HepG2 (cell line): ENCODE measurements around the gene RBM3. TPM values are rescaled to one million over a fixed set of nuclear protein-coding genes. Genes with fewer than 3 reads are reported as not detected.

ENCODE experiments used
- ATAC-seq: fragments of 200-7000 bp; cut with Tn5 transposase; 3 replicates; pipeline ENCODE4 v1.9.1; 2020; ENCODE audit warnings: mild to moderate bottlenecking, moderate library complexity
- BruUV-seq: library from RNA; stranded (reverse); fragments of 400-500 nt; replicated peaks from 2 replicates; lab custom pipeline; 2021; lab: Mats Ljungman, UMichigan
- CTCF ChIA-PET: fragments of 300-600 bp; formaldehyde crosslinking; extraction: SDS; loops from one replicate; lab custom pipeline; 2021; ENCODE audit warnings: low total read pairs, inconsistent platforms, low intra/inter-chr PET ratio; lab: Yijun Ruan, JAX
- POLR2A ChIA-PET: fragments of 350-600 bp; sonication (Branson Sonifier 250); formaldehyde crosslinking; loops from one replicate; lab custom pipeline; 2020; ENCODE audit warnings: antibody characterized with exemption, inconsistent platforms; lab: Yijun Ruan, JAX
- DNase-seq: peaks from one replicate; pipeline ENCODE4 v3.0.0-alpha.2; 2015; ENCODE audit warnings: low spot score
- FAIRE-seq: peaks from 3 replicates; lab custom pipeline; 2011; peaks lifted over from hg19 to GRCh38; lab: Jason Lieb, UNC
- H2AFZ ChIP-seq: one replicate; pipeline ENCODE4 v1.6.1; 2011; ENCODE audit warnings: low read length, inconsistent platforms
- H3K27ac ChIP-seq: fragments of 300-600 bp; 3 replicates; pipeline ENCODE4 v1.8.0; 2011; ENCODE audit warnings: mixed run types, mild to moderate bottlenecking, mixed read lengths, low read length, inconsistent platforms; ENCODE audit not compliant: insufficient read depth; ENCODE audit errors: extremely low read length
- H3K27me3 ChIP-seq, 2 experiments: fragments of 200-600 bp in 1 of 2; 2 replicates in 1 of 2; 3 replicates in 1 of 2; pipeline versions ENCODE4 v1.6.0 to v1.8.0; 2011; ENCODE audit warnings: low read length in 2 of 2, mild to moderate bottlenecking in 2 of 2, moderate library complexity in 2 of 2, inconsistent platforms in 1 of 2; ENCODE audit not compliant: insufficient read depth in 2 of 2, control insufficient read depth in 1 of 2
- H3K36me3 ChIP-seq, 2 experiments: fragments of 200-600 bp in 1 of 2; replicated peaks in 1 of 2; 2 replicates in 1 of 2; 3 replicates in 1 of 2; pipeline versions ENCODE4 v1.5.1 to v1.8.0; 2011; ENCODE audit warnings: low read length in 2 of 2, inconsistent platforms in 1 of 2; ENCODE audit not compliant: insufficient read depth in 2 of 2, control insufficient read depth in 1 of 2
- H3K4me1 ChIP-seq: 2 replicates; pipeline ENCODE4 v1.5.1; 2012; ENCODE audit warnings: low read length, inconsistent platforms; ENCODE audit not compliant: insufficient read depth
- H3K4me2 ChIP-seq: 2 replicates; pipeline ENCODE4 v1.6.0; 2011; ENCODE audit warnings: low read depth, low read length, inconsistent platforms
- H3K4me3 ChIP-seq, 3 experiments: fragments of 200-600 bp in 1 of 3; sonication (generic), shearing (Covaris generic) in 1 of 3; replicated peaks in 1 of 3; 2 replicates each; pipeline ENCODE4 v1.5.1; 2011 to 2016; ENCODE audit warnings: low read length in 3 of 3, inconsistent platforms in 2 of 3, low read depth in 2 of 3, mild to moderate bottlenecking in 2 of 3, control low read depth in 1 of 3, mixed read lengths in 1 of 3; ENCODE audit not compliant: insufficient read depth in 1 of 3
- H3K79me2 ChIP-seq: one replicate; pipeline ENCODE4 v1.6.1; 2011; ENCODE audit warnings: low read length, inconsistent platforms; ENCODE audit not compliant: insufficient read depth
- H3K9ac ChIP-seq: 2 replicates; pipeline ENCODE4 v1.6.0; 2011; ENCODE audit warnings: mild to moderate bottlenecking, low read depth, low read length, inconsistent platforms; ENCODE audit not compliant: insufficient read depth
- H3K9me3 ChIP-seq: 2 replicates; pipeline ENCODE4 v1.5.1; 2012; ENCODE audit warnings: mild to moderate bottlenecking, low read length
- H4K20me1 ChIP-seq: 2 replicates; pipeline ENCODE4 v1.6.0; 2011; ENCODE audit warnings: inconsistent platforms, mild to moderate bottlenecking, low read length, moderate library complexity; ENCODE audit not compliant: insufficient read depth
- ATF4 ChIP-seq, 2 experiments: fragments of 450-650 bp in 1 of 2; sonication (generic) in 1 of 2; formaldehyde crosslinking; IDR thresholded peaks; 2 replicates each; pipeline versions ENCODE4 v1.5.0 to v1.8.0; 2020 to 2022; ENCODE audit warnings: mild to moderate bottlenecking in 1 of 2, missing genetic modification reagents in 1 of 2
- ATRX ChIP-seq: sonication (generic); formaldehyde crosslinking; IDR thresholded peaks from 2 replicates; pipeline ENCODE4 v1.4.0; 2020; ENCODE audit warnings: missing genetic modification reagents, borderline replicate concordance
- DNMT3B ChIP-seq: conservative IDR thresholded peaks from 2 replicates; pipeline ENCODE4 v1.6.1; 2016; ENCODE audit warnings: missing biosample characterization, control low read depth
- HBP1 ChIP-seq: IDR thresholded peaks from 2 replicates; pipeline ENCODE4 v1.6.1; 2016; ENCODE audit warnings: low read depth, control low read depth
- MLXIP ChIP-seq: sonication (generic); formaldehyde crosslinking; IDR thresholded peaks from 2 replicates; pipeline ENCODE4 v1.9.0; 2021; ENCODE audit warnings: missing genetic modification reagents, borderline replicate concordance
- PBX3 ChIP-seq: sonication (generic); formaldehyde crosslinking; IDR thresholded peaks from 2 replicates; pipeline ENCODE4 v1.8.1; 2023; ENCODE audit warnings: missing genetic modification reagents, inconsistent platforms, borderline replicate concordance
- POGZ ChIP-seq: sonication (generic); formaldehyde crosslinking; IDR thresholded peaks from 2 replicates; pipeline ENCODE4 v1.4.0; 2020; ENCODE audit warnings: mild to moderate bottlenecking, missing genetic modification reagents
- RAD21 ChIP-seq: fragments of 450-650 bp; formaldehyde crosslinking; IDR thresholded peaks from 2 replicates; pipeline ENCODE4 v1.5.0; 2020; ENCODE audit warnings: mild to moderate bottlenecking
- RBM22 ChIP-seq: fragments of 200-400 bp; formaldehyde crosslinking; optimal IDR thresholded peaks from 2 replicates; pipeline ENCODE3; 2017; ENCODE audit warnings: mild to moderate bottlenecking, low read length, moderate library complexity
- SRSF1 ChIP-seq: fragments of 200-400 bp; formaldehyde crosslinking; optimal IDR thresholded peaks from 2 replicates; pipeline ENCODE3; 2017; ENCODE audit warnings: mild to moderate bottlenecking, low read depth, low read length, moderate library complexity
- TARDBP ChIP-seq: sonication (generic); formaldehyde crosslinking; IDR thresholded peaks from 2 replicates; pipeline ENCODE4 v1.8.0; 2022; ENCODE audit warnings: mild to moderate bottlenecking, missing genetic modification reagents
- TEAD2 ChIP-seq: sonication (generic); formaldehyde crosslinking; IDR thresholded peaks from 2 replicates; pipeline ENCODE4 v1.9.0; 2021; ENCODE audit warnings: missing genetic modification reagents
- ZBTB8A ChIP-seq: sonication (generic); formaldehyde crosslinking; IDR thresholded peaks from 2 replicates; pipeline ENCODE4 v1.4.0; 2020; ENCODE audit warnings: mild to moderate bottlenecking, low read depth, missing genetic modification reagents, borderline replicate concordance
- ZFX ChIP-seq: sonication (generic); formaldehyde crosslinking; IDR thresholded peaks from 2 replicates; pipeline ENCODE4 v1.4.0; 2020; ENCODE audit warnings: mild to moderate bottlenecking, low read depth, missing genetic modification reagents, moderate library complexity
- ZNF143 ChIP-seq: sonication (generic); formaldehyde crosslinking; IDR thresholded peaks from 2 replicates; pipeline ENCODE4 v1.4.0; 2020; ENCODE audit warnings: missing genetic modification reagents
- ZNF441 ChIP-seq: sonication (generic); formaldehyde crosslinking; IDR thresholded peaks from 2 replicates; pipeline ENCODE4 v1.7.0; 2021; ENCODE audit warnings: missing genetic modification reagents, borderline replicate concordance
- ZSCAN22 ChIP-seq: sonication (generic); formaldehyde crosslinking; IDR thresholded peaks from 2 replicates; pipeline ENCODE4 v1.4.0; 2020; ENCODE audit warnings: mild to moderate bottlenecking, missing genetic modification reagents
- WGBS: methylation state at CpG from one replicate; pipeline ENCODE4 v1.1.6; 2017; ENCODE audit warnings: low lambda C conversion rate; 5-methylcytosine and 5-hydroxymethylcytosine counted together
- in situ Hi-C: cut with HindIII; loops from 2 replicates; pipeline ENCODE4 v1.10.0; 2017; ENCODE audit warnings: low pct_unique_long_range_greater_than_20kb; ENCODE audit not compliant: extremely low pct_ligation_motif_present
- intact Hi-C: fragments of 100-400 bp; cut with micrococcal nuclease; formaldehyde crosslinking; loops from one replicate; pipeline ENCODE4 v1.10.0; 2022; ENCODE audit not compliant: unreplicated experiment
- polyA plus RNA-seq, 8 experiments: library from polyadenylated mRNA; depleted of rRNA in 3 of 8; stranded (reverse) in 7 of 8; unstranded in 1 of 8; fragments of >200 nt; fragmentation: Illumina TruSeq in 4 of 8; extraction: Trizol in 4 of 8; gene quantifications; 2 replicates each; pipeline versions ENCODE4 v1.2.1 to v1.2.3, GENCODE V29; 2011 to 2016; ENCODE audit warnings: low read depth in 4 of 8, missing spikeins in 1 of 8, mixed read lengths in 1 of 8; ENCODE audit not compliant: insufficient read depth in 1 of 8
- total RNA-seq, 5 experiments: library from RNA; depleted of rRNA; stranded (reverse); fragments of >200 nt; fragmentation: Illumina TruSeq; extraction: Trizol; gene quantifications; 2 replicates each; pipeline ENCODE4 v1.2.3, GENCODE V29; 2016; ENCODE audit warnings: low read depth in 1 of 5
- TF ChIP-seq, protein P1 (sequence below): IDR thresholded peaks from 2 replicates; pipeline ENCODE4 v1.6.1; 2016; ENCODE audit warnings: mild to moderate bottlenecking, missing biosample characterization, missing genetic modification reagents

Gene RBM3
- total and polyA plus RNA-seq, 2 of the 13 experiments (the other 11 are each of a cell fraction or from before 2014, with no cell fraction given) = 123 to 182 TPM

DNA sequence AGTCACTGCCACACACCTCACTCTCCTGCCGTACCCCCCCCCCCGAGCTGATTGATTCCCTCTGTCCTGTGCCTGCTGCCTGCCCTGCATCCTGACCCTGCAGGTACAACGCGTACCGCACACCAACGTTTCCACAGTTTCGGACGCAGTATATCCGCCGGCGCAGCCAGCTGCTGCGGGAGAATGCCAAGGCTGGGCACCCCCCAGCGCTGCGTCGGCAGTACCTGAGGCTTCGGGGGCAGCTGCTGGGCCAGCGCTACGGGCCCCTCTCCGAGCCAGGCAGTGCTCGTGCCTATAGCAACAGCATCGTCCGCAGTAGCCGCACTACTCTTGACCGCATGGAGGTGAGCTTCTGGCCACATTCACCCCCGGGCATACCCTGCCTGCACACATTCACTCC, 24.3 kb downstream of the RBM3 start (continued):
- TF ChIP-seq HBP1 (CRISPR knock-in tag) (no peak), DNMT3B (no peak), ATRX (CRISPR knock-in tag) (no peak), ATF4 (CRISPR knock-in tag; IDR thresholded peaks at IDR 0.05) (no peak), ZBTB8A (CRISPR knock-in tag) (no peak)
- TF ChIP-seq, protein P1, sequence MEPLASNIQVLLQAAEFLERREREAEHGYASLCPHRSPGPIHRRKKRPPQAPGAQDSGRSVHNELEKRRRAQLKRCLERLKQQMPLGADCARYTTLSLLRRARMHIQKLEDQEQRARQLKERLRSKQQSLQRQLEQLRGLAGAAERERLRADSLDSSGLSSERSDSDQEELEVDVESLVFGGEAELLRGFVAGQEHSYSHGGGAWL (CRISPR knock-in tag) = no peak

DNA sequence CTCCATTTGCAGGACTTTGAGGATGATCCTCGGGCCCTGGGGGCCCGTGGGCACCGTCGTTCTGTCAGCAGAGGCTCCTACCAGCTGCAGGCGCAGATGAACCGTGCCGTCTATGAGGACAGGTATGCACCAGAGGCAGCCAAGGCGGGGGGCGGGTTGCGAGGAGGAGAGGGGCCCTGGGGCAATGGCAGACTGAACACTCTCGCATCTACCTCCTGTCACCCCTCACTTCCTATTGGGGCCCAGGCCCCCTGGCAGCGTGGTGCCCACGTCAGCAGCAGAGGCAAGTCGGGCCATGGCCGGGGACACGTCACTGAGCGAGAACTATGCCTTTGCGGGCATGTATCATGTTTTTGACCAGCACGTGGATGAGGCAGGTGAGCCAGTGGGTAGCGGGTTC, 25.1 kb downstream of the RBM3 start:
- WGBS = no CpG with 5 or more reads among the region's 20 CpGs
- DNase-seq (no peak), ATAC-seq (no peak), FAIRE-seq (no peak)
- peaks cover 17% of the 10 kb centered on the region for H3K4me1 ChIP-seq
- peaks cover 2 to 5% of the 10 kb centered on the region in 2 experiments; a peak in 3 of 5 replicates for H3K36me3 ChIP-seq
- ChIA-PET POLR2A (no interaction called here), CTCF (no interaction called here)
- no peak overlapping the region for H3K9ac ChIP-seq
- H3K4me2 ChIP-seq = no peak overlapping the region
- no peaks in the 10 kb centered on the region for H3K9me3 ChIP-seq
- no peaks in the 10 kb centered on the region for H4K20me1 ChIP-seq
- H3K4me3 ChIP-seq = no peak overlapping the region
- no peaks in the 10 kb centered on the region for H3K79me2 ChIP-seq
- intact Hi-C loops (no loop called here), in situ Hi-C loops (no loop called here)
- no TSS peak for BruUV-seq
- H3K27ac ChIP-seq = no peak overlapping the region
- no peaks in the 10 kb centered on the region for H3K27me3 ChIP-seq
- no peak overlapping the region for H2AFZ ChIP-seq
- no peak for TF ChIP-seq RBM22
- no peak for TF ChIP-seq SRSF1
- TF ChIP-seq PBX3 = no peak
- no peak for TF ChIP-seq MLXIP (CRISPR knock-in tag)
- no peak for TF ChIP-seq POGZ
- no peak for TF ChIP-seq TARDBP (CRISPR knock-in tag)
- no peak for TF ChIP-seq ZFX
- TF ChIP-seq RAD21 (CRISPR knock-in tag) = no peak
- no peak for TF ChIP-seq ZNF441 (CRISPR knock-in tag)
- no peak for TF ChIP-seq ZNF143 (CRISPR knock-in tag)
- no peak for TF ChIP-seq ZSCAN22 (CRISPR knock-in tag)
- no peak for TF ChIP-seq TEAD2 (CRISPR knock-in tag)
